ENCODE data around the gene CHN1.

The CHN1 gene

DNA sequence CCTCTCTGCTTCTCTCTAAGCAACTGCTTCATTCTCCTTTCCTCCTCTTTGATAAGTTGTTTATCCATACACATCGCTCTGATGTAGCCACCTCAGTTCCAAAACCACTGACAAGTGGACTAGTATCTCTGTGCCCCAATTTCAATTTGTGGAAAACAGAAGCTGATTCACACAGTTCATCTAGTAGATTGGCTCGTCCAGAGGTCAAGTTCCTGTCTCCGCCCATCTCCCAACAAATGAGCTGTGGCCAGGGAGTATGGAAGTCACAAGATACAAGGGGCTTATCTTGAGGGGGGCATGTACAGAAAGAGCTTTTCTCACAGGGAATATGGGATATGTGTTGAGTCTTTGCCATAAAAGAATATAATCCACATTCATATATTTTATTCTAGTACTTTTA, 17.7 kb upstream of the CHN1 start:
- Mint-ChIP-seq H3K4me3 (no peak overlapping the region), H3K36me3 (no peaks in the 10 kb centered on the region), H3K4me1 (no peaks in the 10 kb centered on the region), H3K27ac (no peak overlapping the region), H3K9me3 (peaks cover 10% of the 10 kb centered on the region), H3K27me3 (peaks cover 6% of the 10 kb centered on the region)
- ATAC-seq: no peak

DNA sequence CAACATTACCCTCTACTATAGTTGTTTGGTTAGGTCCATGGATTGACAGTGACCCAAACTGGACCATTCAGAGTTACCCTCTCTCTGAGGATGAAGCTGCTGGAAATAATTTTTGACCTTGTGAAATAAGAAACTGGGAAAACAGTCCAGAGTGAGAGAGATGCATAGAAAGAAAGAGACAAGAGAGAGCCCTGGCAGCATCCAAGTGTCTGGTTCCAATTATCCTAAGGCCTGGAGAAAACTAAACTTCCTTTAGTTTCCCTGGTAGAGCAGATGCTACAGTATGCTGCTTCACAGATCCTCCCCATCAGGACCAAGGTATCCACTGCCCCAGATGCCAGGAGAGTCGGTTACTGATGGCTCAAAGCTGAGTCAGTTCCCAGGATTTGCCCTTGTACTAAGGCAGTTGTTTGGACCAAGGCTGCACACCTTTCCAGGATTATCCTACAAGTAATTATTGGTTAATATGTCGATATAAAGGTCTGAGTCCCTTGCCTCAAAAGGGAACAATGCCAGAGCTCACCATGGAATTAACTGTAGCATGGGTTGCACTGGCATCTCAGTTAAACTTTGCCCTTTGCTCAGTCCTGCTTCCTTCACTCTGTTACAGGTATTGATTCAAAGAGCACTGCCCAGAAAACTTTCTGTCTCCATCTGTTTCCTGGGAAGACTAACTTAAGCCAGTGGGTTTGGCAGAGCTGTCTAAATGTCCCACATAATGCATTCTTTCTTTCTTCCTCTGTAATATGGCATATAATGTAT, 14.6 kb upstream of the CHN1 start:
- no peak overlapping the region for H3K27ac Mint-ChIP-seq
- no peaks in the 10 kb centered on the region for H3K9me3 Mint-ChIP-seq
- peaks cover 6% of the 10 kb centered on the region for H3K27me3 Mint-ChIP-seq
- H3K4me3 Mint-ChIP-seq: no peak overlapping the region
- H3K36me3 Mint-ChIP-seq: no peaks in the 10 kb centered on the region
- no peak for ATAC-seq
- H3K4me1 Mint-ChIP-seq: no peaks in the 10 kb centered on the region

- peaks cover 6% of the 10 kb centered on the region for H3K27me3 Mint-ChIP-seq
- no peaks in the 10 kb centered on the region for H3K4me1 Mint-ChIP-seq
- no peaks in the 10 kb centered on the region for H3K36me3 Mint-ChIP-seq
- no peak for ATAC-seq
- no peaks in the 10 kb centered on the region for H3K9me3 Mint-ChIP-seq
- no peak overlapping the region for H3K4me3 Mint-ChIP-seq
- no peak overlapping the region for H3K27ac Mint-ChIP-seq
Measured at GRCh38 chr2:175017618-175018414, 12.6 kb upstream of the CHN1 start.

DNA sequence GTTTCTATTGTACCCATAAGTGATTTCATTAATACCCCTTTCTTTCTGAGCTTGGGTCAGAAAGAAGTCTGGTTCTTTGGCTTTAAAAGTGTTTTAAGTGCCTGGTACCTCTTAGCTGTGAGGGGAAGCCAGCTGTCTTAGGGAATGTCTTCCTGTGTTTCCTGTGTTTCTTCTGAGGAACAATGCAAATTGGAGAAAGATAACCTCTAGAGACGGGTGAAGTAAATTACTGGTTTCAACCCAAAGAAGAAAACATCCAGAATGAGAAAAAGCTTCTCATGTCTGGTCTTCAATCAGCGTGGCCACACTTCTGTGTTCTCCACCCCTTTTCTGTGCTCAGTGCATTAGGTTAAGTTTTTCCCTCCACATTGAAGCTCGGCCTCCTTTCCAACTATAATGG, 10.2 kb upstream of the CHN1 start:
- Mint-ChIP-seq H3K36me3 (no peaks in the 10 kb centered on the region), H3K4me1 (no peaks in the 10 kb centered on the region), H3K27me3 (no peaks in the 10 kb centered on the region), H3K27ac (no peak overlapping the region), H3K9me3 (no peaks in the 10 kb centered on the region), H3K4me3 (no peak overlapping the region)
- ATAC-seq: no peak

- H3K36me3 Mint-ChIP-seq: no peaks in the 10 kb centered on the region
- H3K27ac Mint-ChIP-seq: no peak overlapping the region
- no peaks in the 10 kb centered on the region for H3K4me1 Mint-ChIP-seq
- no peaks in the 10 kb centered on the region for H3K9me3 Mint-ChIP-seq
- H3K4me3 Mint-ChIP-seq: no peak overlapping the region
- ATAC-seq: no peak
- peaks cover 16% of the 10 kb centered on the region for H3K27me3 Mint-ChIP-seq
Measured at GRCh38 chr2:175012516-175012915, 7.3 kb upstream of the CHN1 start.

GRCh38 chr2:175011505-175011904, 6.3 kb upstream of the CHN1 start:
- H3K9me3 Mint-ChIP-seq: no peaks in the 10 kb centered on the region
- no peaks in the 10 kb centered on the region for H3K36me3 Mint-ChIP-seq
- H3K4me1 Mint-ChIP-seq: no peaks in the 10 kb centered on the region
- peaks cover 21% of the 10 kb centered on the region for H3K27me3 Mint-ChIP-seq
- no peak overlapping the region for H3K27ac Mint-ChIP-seq
- ATAC-seq: no peak
- H3K4me3 Mint-ChIP-seq: no peak overlapping the region

GRCh38 chr2:175010848-175011254, 5.7 kb upstream of the CHN1 start:
- Mint-ChIP-seq H3K4me3 (no peak overlapping the region), H3K4me1 (no peaks in the 10 kb centered on the region), H3K9me3 (no peaks in the 10 kb centered on the region), H3K27me3 (peaks cover 21% of the 10 kb centered on the region), H3K36me3 (no peaks in the 10 kb centered on the region), H3K27ac (no peak overlapping the region)
- ATAC-seq: no peak

DNA sequence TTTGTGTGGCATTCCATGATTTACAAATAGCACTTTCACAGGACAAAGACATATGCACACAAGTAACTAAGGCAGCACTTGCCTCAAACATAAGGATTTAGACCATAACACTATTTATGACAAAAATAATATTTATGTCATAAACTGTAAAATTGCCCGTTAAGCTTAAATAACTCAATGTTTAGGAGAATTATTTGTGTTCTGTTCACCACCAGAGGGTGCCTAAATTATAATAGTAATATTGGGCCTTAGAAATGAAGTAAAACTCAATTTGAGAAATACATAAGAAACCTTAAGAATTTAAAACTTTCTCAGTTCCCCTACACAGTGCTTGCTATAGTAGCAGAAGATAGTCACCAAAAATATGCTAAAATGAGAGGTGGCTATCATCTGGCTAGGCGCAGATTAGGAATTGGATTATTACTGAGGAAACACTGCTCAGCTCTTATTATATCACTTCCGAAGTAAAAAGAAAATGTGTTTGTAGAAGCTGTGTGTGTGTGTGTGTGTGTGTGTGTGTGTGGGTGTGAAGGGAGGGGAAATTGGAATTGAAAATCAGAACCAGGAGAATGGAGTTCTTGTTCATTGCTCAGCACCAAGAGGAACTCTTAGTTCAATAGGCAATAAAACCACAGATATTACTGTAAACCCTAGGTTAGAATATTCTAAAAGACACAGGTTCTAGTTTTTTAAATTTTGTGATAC, 4.9 kb upstream of the CHN1 start:
- Mint-ChIP-seq H3K9me3 (no peaks in the 10 kb centered on the region), H3K27me3 (peaks cover 21% of the 10 kb centered on the region), H3K4me1 (no peaks in the 10 kb centered on the region), H3K36me3 (no peaks in the 10 kb centered on the region), H3K27ac (no peak overlapping the region), H3K4me3 (no peak overlapping the region)
- ATAC-seq: no peak

- H3K36me3 Mint-ChIP-seq: no peaks in the 10 kb centered on the region
- no peak overlapping the region for H3K27ac Mint-ChIP-seq
- H3K9me3 Mint-ChIP-seq: no peaks in the 10 kb centered on the region
- peaks cover 21% of the 10 kb centered on the region for H3K27me3 Mint-ChIP-seq
- no peaks in the 10 kb centered on the region for H3K4me1 Mint-ChIP-seq
- no peak overlapping the region for H3K4me3 Mint-ChIP-seq
- ATAC-seq: no peak
Measured at GRCh38 chr2:175008801-175009495, 3.8 kb upstream of the CHN1 start.

GRCh38 chr2:175008009-175008408, 2.8 kb upstream of the CHN1 start:
- peaks cover 21% of the 10 kb centered on the region for H3K27me3 Mint-ChIP-seq

GRCh38 chr2:175007510-175007909, 2.3 kb upstream of the CHN1 start:
- Mint-ChIP-seq H3K27me3 (peaks cover 23% of the 10 kb centered on the region), H3K27ac (no peak overlapping the region), H3K4me3 (no peak overlapping the region), H3K9me3 (no peaks in the 10 kb centered on the region), H3K36me3 (no peaks in the 10 kb centered on the region), H3K4me1 (no peaks in the 10 kb centered on the region)
- no peak for ATAC-seq

More at GRCh38 chr2:175008009-175008408, 2.8 kb upstream of the CHN1 start:
- H3K4me3 Mint-ChIP-seq: no peak overlapping the region
- no peak for ATAC-seq
- no peaks in the 10 kb centered on the region for H3K36me3 Mint-ChIP-seq
- H3K27ac Mint-ChIP-seq: no peak overlapping the region
- H3K4me1 Mint-ChIP-seq: no peaks in the 10 kb centered on the region
- H3K9me3 Mint-ChIP-seq: no peaks in the 10 kb centered on the region

- ATAC-seq: no peak
- Mint-ChIP-seq H3K27me3 (peaks cover 35% of the 10 kb centered on the region), H3K4me1 (no peaks in the 10 kb centered on the region), H3K36me3 (no peaks in the 10 kb centered on the region), H3K9me3 (no peaks in the 10 kb centered on the region), H3K4me3 (no peak overlapping the region), H3K27ac (no peak overlapping the region)
Measured at GRCh38 chr2:175006281-175006680, 1.1 kb upstream of the CHN1 start.

GRCh38 chr2:175005733-175006264, 618 bp upstream of the CHN1 start:
- no peak for ATAC-seq
- peak overlapping the region; percentile 76 for H3K4me3 Mint-ChIP-seq
- H3K27ac Mint-ChIP-seq: no peak overlapping the region
- no peaks in the 10 kb centered on the region for H3K4me1 Mint-ChIP-seq
- H3K27me3 Mint-ChIP-seq: peaks cover 40% of the 10 kb centered on the region
- no peaks in the 10 kb centered on the region for H3K9me3 Mint-ChIP-seq
- no peaks in the 10 kb centered on the region for H3K36me3 Mint-ChIP-seq

DNA sequence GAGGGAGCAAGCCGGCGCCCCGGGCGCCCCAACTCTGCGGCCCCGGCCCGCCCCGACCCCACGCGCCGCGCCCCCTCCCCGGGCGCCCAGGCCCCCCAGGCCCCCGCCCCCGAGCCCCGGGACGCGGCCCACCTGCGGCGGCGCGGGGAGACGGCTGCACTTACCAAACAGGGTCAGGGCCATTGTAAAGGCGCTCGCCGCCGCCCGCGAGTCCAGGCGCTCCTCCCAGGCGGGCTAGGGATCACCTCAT, 526 bp downstream of the CHN1 start:
- H3K27me3 Mint-ChIP-seq: peaks cover 40% of the 10 kb centered on the region
- peak; percentile 54 for ATAC-seq
- no peaks in the 10 kb centered on the region for H3K9me3 Mint-ChIP-seq
- peak overlapping the region; percentile 76 for H3K4me3 Mint-ChIP-seq
- no peaks in the 10 kb centered on the region for H3K36me3 Mint-ChIP-seq
- no peak overlapping the region for H3K27ac Mint-ChIP-seq
- H3K4me1 Mint-ChIP-seq: no peaks in the 10 kb centered on the region
